Measurements from ENCODE around the gene POC1B. TPM values are rescaled to one million over a fixed set of nuclear protein-coding genes. Genes with fewer than 3 reads are reported as not detected.

POC1B gene
- total RNA-seq, 1 donor from 2014 or later: 12.8 TPM

DNA sequence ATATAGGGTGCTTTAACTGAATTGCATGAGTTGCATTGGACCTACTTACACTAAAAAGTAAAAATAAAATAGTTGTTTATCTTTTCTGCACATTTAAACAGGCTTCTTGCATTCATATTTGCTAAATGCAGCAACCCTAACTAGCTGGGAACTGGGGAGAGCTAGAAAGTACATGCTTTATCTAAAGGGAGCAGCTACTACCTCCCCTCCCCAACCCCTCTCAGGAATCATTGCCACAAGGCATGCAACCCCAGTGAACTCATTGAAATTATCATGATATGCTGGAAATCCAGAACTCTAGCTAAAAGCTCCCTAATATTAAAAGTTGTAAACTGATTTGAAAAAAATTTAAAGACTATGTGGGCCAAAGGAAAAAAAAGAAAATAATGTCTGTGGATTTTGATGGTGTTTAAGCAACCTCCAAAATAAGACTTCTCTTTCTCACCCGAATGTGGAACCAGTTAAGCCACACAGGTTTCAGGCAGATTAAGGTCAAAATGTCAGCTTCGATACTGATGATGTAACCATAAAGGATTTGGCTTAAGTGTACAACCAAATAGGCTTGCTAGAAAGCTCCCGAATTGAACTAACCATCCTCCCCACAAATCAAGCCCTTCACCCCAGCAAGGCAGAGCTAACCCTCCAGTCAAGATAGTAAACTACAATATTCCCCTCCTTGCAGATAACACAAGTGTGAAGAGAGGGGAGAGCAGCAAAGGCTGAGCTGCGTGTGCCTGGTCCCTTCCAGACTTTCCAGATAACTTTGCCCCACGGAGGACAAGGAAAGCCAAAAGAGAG is 13.8 kb upstream of the POC1B start:
- DNase-seq (ENCODE audit: low spot score): no peak

DNA sequence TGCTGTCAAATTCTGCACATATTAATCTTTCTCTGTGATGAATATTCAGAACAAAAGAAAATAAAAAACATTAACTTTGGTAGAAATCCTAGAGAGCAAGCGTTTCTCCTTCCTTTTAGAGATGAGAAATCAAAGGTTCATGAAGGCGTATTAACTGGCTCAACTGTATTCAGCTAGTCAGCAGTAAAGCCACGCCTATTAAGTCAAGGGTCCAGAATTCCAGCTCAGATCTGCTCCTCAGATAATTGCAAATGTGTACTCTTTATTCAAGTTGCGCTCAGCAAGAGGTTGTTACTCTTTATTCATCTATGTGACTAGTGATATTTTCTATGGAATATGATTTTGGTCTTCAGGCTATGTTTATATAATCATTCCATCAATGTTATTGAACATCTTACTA is 13.1 kb upstream of the POC1B start:
- no peak for DNase-seq (ENCODE audit: low spot score)

GRCh38 chr12:89537389-89537788 is 11.5 kb upstream of the POC1B start:
- no peak for DNase-seq (ENCODE audit: low spot score)

GRCh38 chr12:89529738-89530137 is 3.9 kb upstream of the POC1B start:
- no peak for DNase-seq (ENCODE audit: low spot score)

DNA sequence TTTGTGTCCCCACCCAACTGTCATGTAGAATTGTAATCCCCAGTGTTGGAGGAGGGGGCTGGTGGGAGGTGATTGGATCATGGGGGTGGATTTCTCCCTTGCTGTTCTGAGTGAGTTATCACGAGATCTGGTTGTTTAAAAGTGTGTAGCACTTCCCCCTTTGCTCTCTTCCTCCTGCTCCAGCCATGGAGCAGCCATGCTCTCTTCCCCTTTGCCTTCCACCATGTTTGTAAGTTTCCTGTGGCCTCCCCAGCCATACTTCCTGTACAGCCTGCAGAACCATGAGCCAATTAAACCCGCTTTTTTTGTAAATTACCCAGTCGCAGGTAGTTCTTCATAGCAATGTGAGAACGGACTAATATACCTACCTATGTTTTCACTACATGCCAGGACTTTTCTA is 2.6 kb upstream of the POC1B start:
- no peak for DNase-seq (ENCODE audit: low spot score)

GRCh38 chr12:89525305-89525823 is 483 bp downstream of the POC1B start:
- DNase-seq (ENCODE audit: low spot score): no peak

- DNase-seq (ENCODE audit: low spot score): peak; percentile 95
Measured at GRCh38 chr12:89524541-89525304, 1.1 kb downstream of the POC1B start, which contains the start of gene GALNT4. Gene GALNT4 (minus strand): TSS chr12:89524796. CDS start chr12:89524549, 247 bp downstream.

DNA sequence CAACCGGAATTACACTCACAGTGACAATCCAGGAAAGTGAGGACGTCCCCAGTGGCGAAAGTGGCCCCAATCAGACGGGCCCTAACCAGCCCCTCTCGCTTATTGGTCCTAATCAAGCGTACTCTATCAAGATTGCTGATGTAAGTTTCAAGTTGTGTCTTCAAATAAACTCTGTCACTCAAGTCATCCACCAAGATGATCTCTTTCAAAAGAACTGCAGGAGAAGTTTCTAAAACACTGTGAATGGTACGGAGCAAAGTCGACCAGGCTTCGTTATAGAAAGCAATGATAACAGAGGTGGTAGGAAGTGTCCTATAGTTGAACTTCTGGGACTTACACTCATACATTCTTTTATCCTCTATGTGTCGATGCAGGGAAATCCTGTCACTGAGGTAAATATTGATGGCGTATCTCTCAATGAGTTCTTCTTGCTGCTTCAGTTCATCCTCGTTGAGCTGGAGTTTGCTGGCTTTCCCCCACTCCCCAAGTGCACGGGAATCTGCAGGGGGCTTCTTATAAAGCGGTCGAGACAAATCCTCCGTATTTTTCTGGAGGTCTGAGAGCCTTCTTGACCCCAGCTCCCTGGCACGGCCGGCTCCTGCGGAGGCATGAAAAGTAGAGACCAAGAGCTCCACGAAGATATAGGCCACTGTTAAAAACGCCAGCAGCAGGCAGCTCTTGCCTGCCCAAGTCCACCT is 1.9 kb downstream of the POC1B start:
- DNase-seq (ENCODE audit: low spot score): no peak

DNA sequence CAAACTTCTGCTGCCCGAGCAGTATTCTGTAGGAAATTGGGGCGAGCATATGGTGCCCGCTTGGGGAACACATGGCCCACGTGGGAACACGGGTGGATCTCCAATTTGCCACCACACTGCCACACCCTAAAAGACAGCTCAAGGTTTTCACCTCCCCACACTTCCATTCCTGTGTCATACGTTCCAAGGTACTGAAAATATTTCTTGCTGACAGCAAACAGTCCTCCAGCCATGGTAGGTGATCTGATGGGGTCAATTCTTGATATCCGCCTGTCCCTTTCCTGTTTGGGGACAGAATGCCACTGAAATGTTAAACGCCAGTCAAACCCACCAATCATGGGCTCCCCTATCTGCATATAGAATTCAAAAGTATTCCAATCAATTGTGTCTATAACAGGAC is 2.5 kb downstream of the POC1B start:
- no peak for DNase-seq (ENCODE audit: low spot score)

- no peak for DNase-seq (ENCODE audit: low spot score)
Measured at GRCh38 chr12:89521364-89522223, 4.3 kb downstream of the POC1B start.

GRCh38 chr12:89517720-89518119 is 8.1 kb downstream of the POC1B start:
- no peak for DNase-seq (ENCODE audit: low spot score)

GRCh38 chr12:89516633-89517032 is 9.2 kb downstream of the POC1B start:
- no peak for DNase-seq (ENCODE audit: low spot score)

DNA sequence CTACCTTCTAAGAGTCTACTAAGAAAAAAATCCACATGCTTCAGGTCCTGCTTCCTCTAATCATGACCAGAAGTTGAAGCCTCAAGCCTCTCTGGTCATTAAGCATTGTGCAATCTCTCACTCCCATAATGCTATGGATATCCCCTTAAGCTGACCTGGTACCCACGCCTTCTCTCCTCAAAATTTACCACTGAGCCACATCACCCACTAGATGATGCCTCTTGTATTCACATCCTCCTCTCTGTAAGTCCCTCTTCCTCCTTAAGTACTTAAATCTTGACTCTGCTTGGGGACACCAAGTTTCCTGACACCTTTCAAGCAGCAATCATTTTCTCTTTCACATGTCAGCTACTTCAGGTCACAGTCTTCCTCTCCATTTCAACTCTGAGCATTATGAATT is 11.1 kb downstream of the POC1B start:
- no peak for DNase-seq (ENCODE audit: low spot score)

DNA sequence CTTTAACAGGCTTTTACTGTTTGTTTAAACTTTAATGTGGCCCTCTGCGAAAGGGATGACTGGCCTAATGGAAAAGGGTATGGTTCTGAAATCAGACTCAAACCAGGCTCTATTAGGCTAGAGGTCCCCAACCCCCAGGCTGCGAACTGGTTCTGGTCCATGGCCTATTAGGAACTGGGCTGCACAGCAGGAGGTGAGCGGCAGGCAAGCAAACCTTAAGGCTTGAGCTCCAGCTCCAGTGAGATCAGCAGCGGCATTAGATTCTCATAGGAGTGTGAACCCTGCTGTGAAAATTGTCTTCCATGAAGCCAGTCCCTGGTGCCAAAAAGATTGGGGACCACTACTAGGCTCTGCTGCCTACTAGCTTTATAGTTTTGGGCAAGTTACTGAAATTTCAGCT is 12.3 kb downstream of the POC1B start:
- no peak for DNase-seq (ENCODE audit: low spot score)

GRCh38 chr12:89507015-89507824 is 18.6 kb downstream of the POC1B start:
- no peak for DNase-seq (ENCODE audit: low spot score)

- no peak for DNase-seq (ENCODE audit: low spot score)
Measured at GRCh38 chr12:89506050-89506449, 19.8 kb downstream of the POC1B start.

DNA sequence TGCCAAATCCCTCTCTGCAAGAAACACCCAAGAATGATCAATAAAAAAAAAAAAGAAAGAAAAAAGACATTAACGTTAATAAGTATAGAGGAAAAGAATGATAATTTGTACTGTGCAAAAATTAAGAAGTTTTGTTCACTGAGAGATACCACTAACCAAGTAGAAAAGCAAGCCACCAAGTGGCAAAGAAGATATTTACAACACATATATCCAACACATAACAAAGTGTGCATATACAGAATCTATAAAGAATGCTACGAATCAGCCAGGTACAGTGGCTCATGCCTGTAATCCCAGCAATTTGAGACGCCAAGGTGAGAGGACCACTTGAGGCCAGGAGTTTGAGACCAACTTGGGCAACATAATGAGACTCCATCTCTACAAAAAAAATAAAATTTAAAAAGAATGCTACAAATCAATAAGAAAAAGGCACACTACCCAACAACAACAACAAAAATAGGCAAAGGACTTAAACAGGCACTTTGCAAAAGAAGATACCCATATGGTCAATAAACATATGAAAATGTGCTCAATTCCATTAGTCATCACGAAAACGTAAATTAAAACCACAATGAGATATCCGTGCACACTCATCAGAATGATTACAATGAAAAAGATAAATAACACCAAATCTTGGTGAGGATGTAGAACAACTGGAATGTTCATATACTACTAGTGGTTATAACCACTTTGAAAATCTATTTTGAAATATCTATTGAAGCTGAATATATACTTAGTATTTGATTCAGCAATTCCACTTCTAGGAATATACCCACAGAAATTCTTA is 21.1 kb downstream of the POC1B start:
- DNase-seq (ENCODE audit: low spot score): no peak

DNA sequence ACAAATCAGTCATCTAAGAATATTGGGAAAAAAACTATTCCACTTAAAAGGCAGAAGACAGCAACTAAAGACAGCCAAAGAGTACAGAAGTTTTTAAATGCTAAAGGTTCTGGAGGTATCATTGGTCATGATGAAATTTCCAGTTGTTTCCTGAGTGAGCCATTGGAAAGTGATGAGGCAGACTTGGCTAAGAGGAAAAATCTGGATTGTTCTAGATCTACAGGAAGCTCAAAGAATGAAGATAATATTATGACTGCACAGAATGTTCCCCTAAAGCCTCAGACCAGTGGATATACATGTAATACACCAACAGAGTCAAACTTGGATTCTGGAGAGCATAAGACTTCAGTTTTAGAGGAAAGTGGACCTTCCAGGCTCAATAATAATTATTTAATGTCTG is 24.1 kb downstream of the POC1B start:
- DNase-seq (ENCODE audit: low spot score): no peak

GRCh38 chr12:89499857-89500256 is 26.0 kb downstream of the POC1B start:
- no peak for DNase-seq (ENCODE audit: low spot score)

All from mesenteric fat pad (tissue), 1 donor.